Transverse colon (tissue), 4 donors: ENCODE results near the gene ICE2. TPM values are rescaled to one million over a fixed set of nuclear protein-coding genes. Genes with fewer than 3 reads are reported as not detected.

Experiments used
- DNase-seq: peaks from one replicate; pipeline ENCODE4 v3.0.0-alpha.2; 2019
- H3K27ac ChIP-seq, 4 donors: fragments of 200-600 bp; sonication (generic); 2 replicates each; pipeline ENCODE4 v1.5.1; 2016 to 2018; ENCODE audit warnings: inconsistent platforms in 4 of 4
- H3K27me3 ChIP-seq: fragments of 200-600 bp; sonication (generic); 2 replicates; pipeline ENCODE4 v1.5.1; 2017; ENCODE audit warnings: inconsistent platforms
- H3K36me3 ChIP-seq, 4 donors: fragments of 200-600 bp; sonication (generic); 2 replicates each; pipeline ENCODE4 v1.5.1; 2017 to 2019; ENCODE audit warnings: inconsistent platforms in 4 of 4
- H3K4me1 ChIP-seq, 4 donors: fragments of 200-600 bp; sonication (generic); 2 replicates each; pipeline ENCODE4 v1.5.1; 2017 to 2020; ENCODE audit warnings: inconsistent platforms in 4 of 4
- H3K4me3 ChIP-seq, 4 donors: fragments of 200-600 bp; sonication (generic); 1 replicate in 1 of 4; 2 replicates in 3 of 4; pipeline versions ENCODE4 v1.5.1 to v1.6.1; 2017 to 2019; ENCODE audit warnings: inconsistent platforms in 4 of 4
- H3K9me3 ChIP-seq, 2 donors: fragments of 200-600 bp; sonication (generic); 2 replicates each; pipeline ENCODE4 v1.5.1; 2017 to 2019; ENCODE audit warnings: inconsistent platforms in 2 of 2
- CTCF ChIP-seq, 5 experiments: fragments of 200-600 bp in 3 of 5; fragments of 450-650 bp in 2 of 5; sonication (generic) in 3 of 5; IDR thresholded peaks; 1 replicate in 2 of 5; 2 replicates in 3 of 5; pipeline ENCODE4 v1.5.1; 2016 to 2017; ENCODE audit warnings: antibody characterized with exemption in 5 of 5, inconsistent platforms in 3 of 5, mild to moderate bottlenecking in 2 of 5, moderate library complexity in 1 of 5
- EP300 ChIP-seq: sonication (generic); formaldehyde crosslinking; IDR thresholded peaks from one replicate; pipeline ENCODE4 v1.6.1; 2017; ENCODE audit warnings: antibody characterized with exemption, low read depth
- POLR2A ChIP-seq: fragments of 450-650 bp; IDR thresholded peaks from one replicate; pipeline ENCODE4 v1.6.1; 2016; ENCODE audit warnings: antibody characterized with exemption, mild to moderate bottlenecking, moderate library complexity
- POLR2AphosphoS5 ChIP-seq, 3 donors: sonication (generic); formaldehyde crosslinking; IDR thresholded peaks; one replicate each; pipeline ENCODE4 v1.6.1; 2016; ENCODE audit warnings: antibody characterized with exemption in 3 of 3
- WGBS, 2 donors: methylation state at CpG; one replicate each; pipeline ENCODE4 v1.1.5; 2018; ENCODE audit warnings: low coverage in 1 of 2; 5-methylcytosine and 5-hydroxymethylcytosine counted together
- in situ Hi-C, 4 donors: fragments of 200-750 bp; cut with MboI; loops; one replicate each; pipeline versions ENCODE4 v1.15.0 to v1.15.1; 2017; ENCODE audit warnings: low sequenced_read_pairs in 3 of 4, low pct_ligation_motif_present in 1 of 4, low pct_unique_long_range_greater_than_20kb in 1 of 4
- intact Hi-C: fragments of 100-400 bp; cut with DNase I; formaldehyde crosslinking; loops from one replicate; pipeline ENCODE4 v1.15.1; 2023; ENCODE audit warnings: low total_unique reads
- total RNA-seq, 4 donors: library from RNA; depleted of rRNA; stranded (reverse); fragments of >200 nt; gene quantifications; one replicate each; pipeline ENCODE4 v1.1.0, GENCODE V29; 2016

Gene ICE2
- total RNA-seq, 4 donors from 2014 or later: 14.6 to 83.4 (median 26.5) TPM

GRCh38 chr15:60438646-60439045 lies 40.3 kb downstream of the ICE2 start:
- no peak for DNase-seq
- intact Hi-C loops (no loop called here), in situ Hi-C loops (loop anchor here in 2 of 4 donors (5.0 to 10.0 kb wide), 2 partner anchors 76 to 84 kb away; no protein-coding TSS in a partner anchor)
- Histone ChIP-seq H3K27ac (no peak overlapping the region), H3K27me3 (no peaks in the 10 kb centered on the region), H3K9me3 (no peaks in the 10 kb centered on the region), H3K4me1 (peaks cover 0 to 24% (median 9%) of the 10 kb centered on the region in 4 donors), H3K4me3 (no peak overlapping the region), H3K36me3 (peaks cover 0 to 8% (median 2%) of the 10 kb centered on the region in 4 donors)
- WGBS, 2 donors: 86 to 100% methylated on average over 1 of the region's 1 CpG
- no peak for TF ChIP-seq CTCF (IDR thresholded peaks at IDR 0.05)
- TF ChIP-seq POLR2AphosphoS5 (IDR thresholded peaks at IDR 0.05): no peak
- no peak for TF ChIP-seq POLR2A
- no peak for TF ChIP-seq EP300

- Histone ChIP-seq H3K4me1 (peaks cover 0 to 8% (median 0%) of the 10 kb centered on the region in 4 donors), H3K36me3 (peaks cover 0 to 16% (median 7%) of the 10 kb centered on the region in 4 donors), H3K27me3 (no peaks in the 10 kb centered on the region), H3K4me3 (no peak overlapping the region), H3K27ac (no peak overlapping the region), H3K9me3 (no peaks in the 10 kb centered on the region)
- DNase-seq: no peak
- in situ Hi-C loops: no loop called here
- no peak for TF ChIP-seq POLR2A
- TF ChIP-seq POLR2AphosphoS5 (IDR thresholded peaks at IDR 0.05): no peak
- no peak for TF ChIP-seq EP300
- no peak for TF ChIP-seq CTCF (IDR thresholded peaks at IDR 0.05)
- intact Hi-C loops: no loop called here
- 95 to 98% methylated on average over 1 of the region's 1 CpG for WGBS, 2 donors
Measured at GRCh38 chr15:60428935-60429334, 50.0 kb downstream of the ICE2 start.

GRCh38 chr15:60426870-60427508 lies 52.0 kb downstream of the ICE2 start:
- intact Hi-C loops (no loop called here), in situ Hi-C loops (no loop called here)
- peaks cover 0 to 13% (median 0%) of the 10 kb centered on the region in 4 donors for H3K4me1 ChIP-seq
- WGBS, 2 donors: 48 to 51% methylated on average over 2 of the region's 2 CpGs
- H3K27ac ChIP-seq: peak overlapping the region; percentile 13 to 60 (median 27)
- no peak for DNase-seq
- no peak overlapping the region for H3K4me3 ChIP-seq
- H3K27me3 ChIP-seq: no peaks in the 10 kb centered on the region
- peaks cover 0 to 16% (median 7%) of the 10 kb centered on the region in 4 donors for H3K36me3 ChIP-seq
- no peaks in the 10 kb centered on the region for H3K9me3 ChIP-seq
- no peak for TF ChIP-seq EP300
- peak in 1 of 3 donors; percentile 23 for TF ChIP-seq POLR2AphosphoS5 (IDR thresholded peaks at IDR 0.05)
- TF ChIP-seq POLR2A: no peak
- TF ChIP-seq CTCF (IDR thresholded peaks at IDR 0.05): no peak

GRCh38 chr15:60425461-60425860 lies 53.5 kb downstream of the ICE2 start:
- H3K36me3 ChIP-seq: peaks cover 0 to 6% (median 3%) of the 10 kb centered on the region in 4 donors
- DNase-seq: no peak
- no peak overlapping the region for H3K27ac ChIP-seq
- WGBS, 2 donors: 66 to 80% methylated on average over 2 of the region's 2 CpGs
- intact Hi-C loops (no loop called here), in situ Hi-C loops (no loop called here)
- no peaks in the 10 kb centered on the region for H3K9me3 ChIP-seq
- no peaks in the 10 kb centered on the region for H3K27me3 ChIP-seq
- no peak overlapping the region for H3K4me3 ChIP-seq
- H3K4me1 ChIP-seq: peaks cover 0 to 17% (median 0%) of the 10 kb centered on the region in 4 donors
- TF ChIP-seq CTCF (IDR thresholded peaks at IDR 0.05): no peak
